ENCODE measurements around the gene LONP2.

LONP2 gene

GRCh38 chr16:48244080-48244862 lies at the start of gene LONP2:
Gene LONP2 (plus strand): TSS chr16:48244300. CDS start chr16:48244389, 89 bp downstream.
- peak; percentile 88 for DNase-seq

GRCh38 chr16:48194828-48195556 lies 49.1 kb upstream of the LONP2 start:
- DNase-seq = no peak

- no peak for DNase-seq
These were observed 46.8 kb upstream of the LONP2 start for GRCh38 chr16:48197294-48197693.

- DNase-seq = no peak
These were observed 42.4 kb upstream of the LONP2 start for GRCh38 chr16:48201515-48202201.

GRCh38 chr16:48203974-48204824 lies 39.9 kb upstream of the LONP2 start:
- no peak for DNase-seq

- no peak for DNase-seq
These were observed 39.3 kb upstream of the LONP2 start for GRCh38 chr16:48204825-48205151.

GRCh38 chr16:48206594-48207242 lies 37.4 kb upstream of the LONP2 start:
- no peak for DNase-seq

GRCh38 chr16:48210747-48211146 lies 33.4 kb upstream of the LONP2 start:
- DNase-seq = no peak

GRCh38 chr16:48212033-48212432 lies 32.1 kb upstream of the LONP2 start:
- no peak for DNase-seq

GRCh38 chr16:48215738-48216137 lies 28.4 kb upstream of the LONP2 start:
- DNase-seq = no peak

- no peak for DNase-seq
These were observed 26.4 kb upstream of the LONP2 start for GRCh38 chr16:48217708-48218107.

GRCh38 chr16:48218473-48218872 lies 25.6 kb upstream of the LONP2 start:
- DNase-seq = no peak

- no peak for DNase-seq
These were observed 23.2 kb upstream of the LONP2 start for GRCh38 chr16:48220891-48221290.

GRCh38 chr16:48223490-48223889 lies 20.6 kb upstream of the LONP2 start:
- DNase-seq = no peak

GRCh38 chr16:48225456-48225855 lies 18.6 kb upstream of the LONP2 start:
- DNase-seq = no peak

- DNase-seq = peak; percentile 17
These were observed 12.2 kb upstream of the LONP2 start for GRCh38 chr16:48231727-48232492.

- no peak for DNase-seq
These were observed 11.5 kb upstream of the LONP2 start for GRCh38 chr16:48232493-48233040.

- DNase-seq = no peak
These were observed 9.5 kb upstream of the LONP2 start for GRCh38 chr16:48234630-48235029.

GRCh38 chr16:48235058-48235555 lies 9.0 kb upstream of the LONP2 start:
- no peak for DNase-seq

- no peak for DNase-seq
These were observed 8.5 kb upstream of the LONP2 start for GRCh38 chr16:48235556-48236136.

GRCh38 chr16:48236286-48236685 lies 7.8 kb upstream of the LONP2 start:
- DNase-seq = no peak

Measured in CD4-positive, alpha-beta T cell treated with Interleukin-6 for 4 hours (primary cell).